NCI-H524 treated with DMSO at 0.1 percent for 48 hours (cell line): Measurements from ENCODE around the gene ARHGEF17.
"Not testable (repeated sequence)": the region's sequence is repeated elsewhere in the genome, so short reads cannot be mapped to it uniquely, and the experiment has no call there.

ENCODE experiments used
- DNase-seq: peaks from one replicate; lab custom pipeline; 2025; lab: John Stamatoyannopoulos, UW

The ARHGEF17 gene

DNA sequence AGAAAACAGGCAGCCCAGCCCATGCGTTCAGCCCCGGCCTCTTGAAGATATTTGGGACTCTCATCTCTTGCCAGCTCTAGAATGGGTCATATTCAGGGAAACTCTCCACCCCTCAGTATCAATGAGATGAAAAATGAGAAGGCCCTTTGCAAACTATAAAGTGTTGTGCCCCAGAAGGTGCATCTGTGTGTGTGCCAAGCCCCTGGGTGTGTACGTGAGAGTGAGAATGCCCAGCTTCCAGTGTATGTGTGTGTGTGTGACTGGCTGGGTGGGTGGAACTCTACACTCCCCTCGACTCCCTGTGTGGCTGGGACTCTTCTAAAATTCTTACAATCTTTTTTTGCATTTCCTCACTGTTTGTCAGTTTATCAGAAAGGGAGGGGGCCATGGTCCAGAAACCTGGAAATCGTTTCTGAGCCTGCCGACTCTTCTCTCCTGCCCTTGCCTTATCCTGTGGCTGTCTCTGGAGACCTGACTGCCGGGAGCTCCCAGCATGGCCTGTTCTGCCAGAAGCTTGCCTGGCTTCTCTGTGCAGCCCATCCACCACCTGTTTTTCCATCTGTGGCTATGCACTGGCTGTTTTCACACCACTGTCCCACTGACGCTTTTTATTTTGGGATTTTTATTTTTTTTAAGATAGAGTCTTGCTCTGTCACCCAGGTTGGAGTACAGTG lies 34.7 kb upstream of the ARHGEF17 start:
- no peak for DNase-seq

DNA sequence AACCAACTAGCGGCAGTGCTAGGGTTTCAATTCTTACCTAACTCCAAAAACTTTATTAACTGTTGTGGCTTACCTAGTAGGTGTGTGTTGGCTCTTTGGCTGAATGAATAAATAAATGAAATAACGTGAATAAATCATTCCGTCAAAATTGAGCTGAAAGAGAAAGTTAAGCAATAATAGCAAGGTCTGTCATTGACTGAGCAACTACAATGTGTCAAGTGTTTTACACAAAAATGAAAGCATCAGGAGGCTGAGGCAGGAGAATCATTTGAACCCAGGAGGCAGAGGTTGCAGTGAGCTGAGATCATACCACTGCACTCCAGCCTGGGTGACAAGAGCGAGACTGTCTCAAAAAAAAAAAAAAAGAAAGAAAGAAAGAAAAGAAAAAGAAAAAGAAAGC lies 33.9 kb upstream of the ARHGEF17 start:
- DNase-seq = not testable (repeated sequence)

DNA sequence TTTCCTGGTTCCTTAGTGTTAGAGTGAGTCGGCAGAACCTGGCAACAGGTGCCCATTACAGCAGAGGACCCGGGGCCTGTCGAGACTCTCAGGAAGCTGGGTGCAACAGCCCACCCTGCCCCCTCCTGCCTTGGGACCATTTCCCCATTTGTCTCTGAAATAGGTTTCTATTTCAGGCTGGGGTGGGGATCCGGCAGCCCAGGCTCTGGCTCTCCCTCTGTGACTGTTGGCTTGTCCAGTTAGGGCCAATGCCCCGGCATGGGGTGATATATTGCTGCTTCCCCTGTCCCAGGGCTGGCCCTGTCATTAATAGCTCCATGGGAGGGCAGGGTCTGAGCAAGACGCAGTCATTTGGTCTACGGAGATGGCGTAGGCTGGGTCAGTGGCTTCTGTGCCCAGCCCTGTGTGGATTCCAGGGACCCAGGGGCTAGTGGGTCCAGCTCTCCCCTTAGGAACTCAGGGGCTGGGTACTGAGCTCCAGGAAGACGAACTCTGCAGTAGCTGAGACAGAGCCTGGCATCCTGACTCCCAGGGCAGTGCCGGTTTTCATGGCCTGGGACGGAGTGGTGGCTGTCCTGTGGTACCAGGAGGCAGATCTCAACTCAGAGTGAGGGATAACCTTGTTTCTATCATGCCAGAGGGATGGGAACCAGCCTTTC lies 33.2 kb upstream of the ARHGEF17 start:
- no peak for DNase-seq

DNA sequence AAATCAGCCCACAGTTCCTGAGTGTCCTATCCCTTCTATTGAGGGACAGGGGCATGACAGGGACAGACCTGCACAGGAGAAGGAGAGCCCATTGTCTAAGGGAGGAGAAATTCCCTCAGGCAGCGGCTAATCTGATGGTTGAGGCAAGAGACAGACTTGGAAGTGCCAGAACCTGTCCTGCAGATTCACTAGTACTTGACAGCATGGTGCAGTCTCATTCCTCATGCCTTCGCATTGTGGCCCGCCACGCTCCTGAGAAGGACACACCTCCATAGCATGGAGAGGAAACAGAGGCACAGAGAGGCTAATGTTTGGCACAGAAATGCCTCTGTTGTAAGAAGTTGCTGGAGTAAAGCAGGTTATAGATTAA lies 32.7 kb upstream of the ARHGEF17 start:
- DNase-seq = no peak

DNA sequence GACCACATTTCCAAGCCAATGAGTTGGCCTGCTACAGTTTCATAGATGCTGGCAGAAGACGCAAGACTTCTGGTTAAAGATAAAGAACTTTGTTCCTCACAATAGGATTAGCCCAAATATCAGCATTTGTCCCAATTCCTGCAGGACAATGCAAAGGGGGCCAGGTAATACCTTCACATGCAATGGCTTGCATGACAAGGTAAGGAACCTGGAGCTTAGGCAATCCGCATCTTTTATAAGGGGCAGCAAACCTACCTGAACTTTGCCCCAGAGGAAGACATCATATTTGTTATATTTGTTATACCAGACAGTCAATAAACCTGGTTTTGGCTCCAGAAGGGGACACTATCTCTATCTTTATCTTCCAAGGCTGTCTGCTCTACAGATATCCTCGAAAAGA lies 30.6 kb upstream of the ARHGEF17 start:
- DNase-seq = no peak

DNA sequence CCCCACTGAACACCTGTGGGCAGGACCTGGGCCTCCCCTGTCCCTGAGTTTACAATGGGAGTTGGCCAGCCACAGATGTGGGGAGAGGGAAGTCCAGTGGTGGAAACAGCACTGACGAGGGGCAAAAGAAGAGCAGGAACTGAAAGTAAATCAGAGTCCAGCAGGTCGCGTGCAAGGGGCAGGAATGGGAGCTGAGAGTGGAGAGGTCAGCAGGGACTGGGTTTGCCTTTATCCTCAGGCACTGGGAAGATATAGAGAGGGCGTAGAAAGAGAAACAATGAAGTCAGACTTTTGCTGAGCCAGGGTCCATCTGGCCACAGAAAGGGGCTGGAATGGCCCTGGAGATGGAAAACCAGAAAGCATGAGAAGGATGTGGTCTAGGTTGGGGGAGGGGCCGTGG lies 27.4 kb upstream of the ARHGEF17 start:
- no peak for DNase-seq

DNA sequence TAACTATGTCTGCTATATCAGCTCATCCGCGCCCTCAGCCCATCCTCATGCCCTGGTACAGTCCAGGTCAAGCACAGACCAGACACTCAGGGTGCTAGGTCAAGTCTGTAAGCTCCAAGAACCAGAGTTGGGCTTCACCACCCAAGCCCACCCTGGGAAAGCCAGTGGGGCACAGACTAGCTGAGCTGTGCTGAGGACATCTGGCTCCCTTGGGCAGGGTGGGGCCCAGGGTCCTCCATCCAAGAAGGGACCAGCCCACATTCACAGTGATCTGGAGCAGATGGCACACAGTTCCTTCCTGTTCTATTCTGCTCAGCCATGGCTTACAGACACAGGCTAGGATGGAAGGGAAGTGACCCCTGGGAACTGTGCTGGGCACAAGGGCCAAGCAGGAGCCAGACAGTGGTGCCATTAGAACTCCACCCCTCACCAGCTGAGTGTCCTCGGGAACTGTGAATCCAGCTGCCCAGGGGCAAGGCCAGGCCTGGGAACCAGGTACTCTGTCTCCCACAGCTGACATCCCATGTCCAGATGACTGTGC lies 26.8 kb upstream of the ARHGEF17 start:
- no peak for DNase-seq

DNA sequence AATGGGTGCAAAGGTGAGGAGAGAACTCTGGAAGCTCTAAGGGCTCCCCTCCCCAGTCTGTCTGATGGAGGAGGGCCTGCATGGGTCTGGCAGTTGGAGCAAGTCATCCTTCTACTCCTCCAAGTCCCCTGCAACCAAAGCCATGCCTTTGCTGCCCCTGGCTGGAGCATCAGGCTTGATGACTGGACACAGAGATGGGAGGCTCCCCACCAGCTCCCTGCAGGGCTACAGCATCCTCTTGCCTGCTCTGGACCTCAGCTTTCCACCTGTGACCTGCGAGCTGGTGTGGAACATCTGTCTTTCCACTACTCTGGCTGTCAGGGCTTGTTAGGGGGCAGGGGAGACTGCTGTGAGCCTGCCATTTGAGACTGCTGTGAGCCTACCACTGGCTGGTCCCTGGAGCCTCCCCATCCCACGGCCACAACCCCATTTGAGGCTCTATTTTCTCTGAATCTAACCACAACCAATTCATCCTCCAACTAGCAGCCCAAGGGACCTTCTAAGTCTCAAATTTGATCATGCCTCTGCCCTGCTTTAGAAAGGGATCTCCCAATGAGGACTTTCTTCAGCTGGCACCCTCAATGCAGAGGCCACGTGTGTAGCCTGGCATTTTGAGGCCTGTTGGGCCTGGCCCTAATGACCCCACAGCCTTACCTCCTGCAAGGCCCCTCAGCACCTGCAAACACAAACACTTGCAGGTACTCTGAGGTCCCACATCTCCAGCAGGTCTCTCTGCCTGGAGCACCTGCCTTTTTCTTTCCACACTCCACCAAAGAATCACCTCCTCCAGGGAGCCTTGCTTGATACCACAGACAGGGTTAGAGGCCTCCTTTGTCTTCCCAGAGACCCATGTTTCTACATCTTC lies 26.0 kb upstream of the ARHGEF17 start:
- no peak for DNase-seq

DNA sequence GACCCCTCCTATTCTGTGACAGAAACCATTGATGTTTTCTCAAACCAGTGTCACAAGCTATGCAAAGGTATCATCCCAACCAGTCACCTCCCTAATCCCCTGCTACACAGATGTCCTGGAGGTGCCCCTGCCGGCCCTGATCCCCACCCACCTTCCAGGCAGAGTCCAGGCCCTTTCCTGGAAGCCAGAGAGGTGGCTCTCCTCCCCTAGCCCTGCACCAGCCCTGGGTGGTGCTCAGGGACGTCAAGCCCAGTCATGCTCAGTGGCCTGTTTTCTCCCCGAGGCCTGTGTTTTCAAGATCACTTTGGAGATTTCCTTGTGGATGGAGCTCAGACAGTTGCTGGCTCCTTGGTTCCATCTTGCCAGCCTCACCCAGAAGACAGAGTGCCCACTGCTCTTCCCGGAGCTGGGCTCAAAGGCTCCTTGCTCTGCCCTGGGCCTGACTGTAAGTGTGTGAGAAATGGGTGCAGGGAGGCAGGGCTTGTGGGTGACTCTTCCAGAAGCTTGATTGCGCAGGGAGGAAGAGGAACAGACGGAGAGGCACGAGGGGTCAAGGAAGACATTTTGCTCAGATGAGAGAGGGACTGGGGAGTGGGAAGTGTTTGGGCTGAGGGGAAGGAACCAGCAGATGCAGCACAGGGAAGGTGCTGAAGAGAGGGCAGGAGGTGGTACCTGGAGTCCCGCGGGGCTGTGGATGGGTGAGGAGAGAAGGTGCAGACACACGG lies 24.6 kb upstream of the ARHGEF17 start:
- no peak for DNase-seq

DNA sequence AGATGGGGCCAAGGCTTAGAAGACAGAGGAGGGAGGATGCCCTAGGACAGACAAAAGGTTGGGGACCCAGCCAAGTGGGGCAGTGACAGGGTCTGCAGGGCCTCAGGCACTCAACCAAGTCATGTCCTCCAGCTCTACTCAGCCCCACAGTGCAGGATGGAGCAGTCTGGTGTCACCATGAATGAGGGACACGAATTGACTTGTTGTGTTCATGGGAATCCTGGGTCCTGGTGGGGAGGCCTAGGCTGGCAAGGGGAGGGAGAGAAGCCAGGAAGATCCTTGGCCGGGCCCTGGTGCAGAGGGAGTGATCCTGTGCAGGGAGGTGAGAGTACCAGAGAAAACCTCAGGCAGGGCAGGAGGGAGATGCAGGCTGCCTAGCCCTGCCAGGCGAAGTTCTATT lies 24.0 kb upstream of the ARHGEF17 start:
- no peak for DNase-seq

DNA sequence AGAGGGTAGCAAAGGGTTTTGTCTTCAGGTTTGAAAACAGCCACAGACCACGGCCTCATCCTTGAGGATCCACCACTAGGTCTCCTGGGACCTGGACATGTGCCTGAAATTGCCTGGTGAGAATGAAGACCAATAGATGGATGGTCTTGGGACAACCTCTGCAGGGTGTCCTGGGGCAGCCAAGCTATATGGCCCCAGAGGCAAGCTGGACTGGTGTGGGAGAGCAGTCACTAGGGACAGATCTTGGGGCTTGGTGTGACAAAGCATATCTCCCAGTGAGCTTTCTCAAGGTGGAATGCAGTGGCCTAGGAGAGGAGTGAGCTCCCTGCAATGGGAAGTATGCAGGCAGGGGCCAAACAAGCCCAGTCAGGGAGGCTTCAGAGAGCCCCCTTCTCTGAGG lies 22.4 kb upstream of the ARHGEF17 start:
- no peak for DNase-seq

DNA sequence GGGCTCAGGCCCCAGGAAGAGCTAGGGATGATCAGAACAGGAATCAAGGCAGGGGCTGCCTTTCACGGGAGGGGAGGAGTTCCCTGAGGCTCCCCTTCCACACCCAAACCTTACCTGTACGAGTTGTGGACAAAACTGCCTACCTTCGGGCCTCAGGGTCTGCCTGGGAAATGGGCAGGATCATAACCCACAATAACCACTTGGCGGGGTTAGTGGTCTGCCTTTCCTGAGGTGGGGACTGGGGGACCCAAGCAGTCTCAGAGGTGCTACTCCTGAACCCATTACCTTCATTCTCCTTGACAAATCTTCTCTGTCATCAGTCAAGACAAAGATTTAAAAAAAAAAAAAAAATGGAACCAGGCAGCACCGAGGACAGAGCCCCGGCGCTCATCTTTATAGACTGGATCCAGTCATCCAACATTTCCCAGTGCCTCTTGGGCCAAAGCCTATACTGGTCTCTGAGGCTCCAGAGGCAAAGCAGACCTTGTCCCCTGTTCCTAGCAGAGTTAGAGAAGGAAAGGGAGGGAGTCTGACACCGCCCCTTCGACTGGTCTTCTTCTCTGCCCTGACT lies 21.8 kb upstream of the ARHGEF17 start:
- DNase-seq = no peak

DNA sequence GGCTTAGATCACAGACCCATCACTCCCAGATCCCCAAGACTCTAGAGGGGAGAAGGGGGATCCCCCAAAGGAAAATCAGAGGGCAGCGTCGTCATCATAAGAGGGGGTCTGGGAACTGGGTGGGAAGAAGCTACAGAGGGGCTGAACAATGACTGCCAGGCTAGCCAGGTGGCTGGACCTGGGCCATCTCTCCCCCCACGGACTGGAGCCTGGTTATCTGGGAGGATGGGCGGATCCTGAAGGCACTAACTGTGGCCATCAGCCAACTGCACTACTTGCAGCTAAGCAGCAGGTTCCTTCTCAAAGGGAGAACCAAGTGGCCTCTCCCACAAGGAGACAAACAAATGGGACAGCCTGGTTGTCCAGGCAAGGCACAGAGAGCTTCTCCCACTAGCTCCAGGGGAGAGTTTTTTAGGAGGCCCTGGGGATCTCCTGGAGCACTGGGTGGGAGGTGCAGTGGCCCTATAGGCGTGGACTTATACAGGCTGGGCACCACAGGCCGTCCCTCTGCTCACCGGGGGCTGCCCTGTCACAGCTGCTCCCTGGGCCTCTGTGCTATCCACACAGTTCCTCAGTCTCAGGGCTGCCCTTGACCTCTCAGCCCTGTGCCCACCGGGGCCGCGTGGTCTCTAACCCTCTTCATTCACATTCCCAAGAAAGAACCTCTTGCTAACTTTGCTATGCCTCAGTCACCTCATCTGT lies 20.5 kb upstream of the ARHGEF17 start:
- no peak for DNase-seq

DNA sequence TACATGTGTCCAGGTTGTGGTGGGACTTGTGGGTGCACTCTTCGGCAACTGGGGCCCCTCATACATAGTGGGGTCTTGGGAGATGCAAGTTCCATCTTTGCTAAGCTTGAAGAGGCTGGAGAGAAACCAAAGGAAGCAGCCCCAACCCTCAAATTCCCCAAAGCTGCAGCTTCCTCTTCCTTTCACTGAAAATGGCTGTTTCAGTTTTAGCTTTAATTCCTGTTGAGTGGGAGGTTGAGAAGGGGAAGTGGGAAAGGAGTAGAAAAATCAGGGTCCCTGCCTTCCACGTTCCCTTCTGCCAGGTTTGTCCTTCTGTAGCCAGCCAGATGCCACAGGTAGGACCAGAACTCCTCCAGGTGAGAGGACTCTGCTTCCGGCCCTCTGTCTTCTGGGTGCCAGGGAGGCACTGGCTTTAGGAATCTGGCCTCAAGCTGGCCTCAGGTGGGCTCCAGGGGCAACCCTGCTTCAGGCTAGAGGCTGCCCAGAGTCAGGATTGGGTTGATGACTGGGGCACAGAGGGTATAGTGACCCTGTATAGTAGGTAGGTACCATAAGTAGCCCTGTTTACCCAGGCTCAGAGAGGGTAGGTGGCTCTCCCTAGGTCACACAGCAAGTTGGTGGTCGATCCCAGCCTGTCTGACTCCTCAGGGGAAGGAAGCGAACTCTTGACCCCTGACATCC lies 19.7 kb upstream of the ARHGEF17 start:
- DNase-seq = no peak

DNA sequence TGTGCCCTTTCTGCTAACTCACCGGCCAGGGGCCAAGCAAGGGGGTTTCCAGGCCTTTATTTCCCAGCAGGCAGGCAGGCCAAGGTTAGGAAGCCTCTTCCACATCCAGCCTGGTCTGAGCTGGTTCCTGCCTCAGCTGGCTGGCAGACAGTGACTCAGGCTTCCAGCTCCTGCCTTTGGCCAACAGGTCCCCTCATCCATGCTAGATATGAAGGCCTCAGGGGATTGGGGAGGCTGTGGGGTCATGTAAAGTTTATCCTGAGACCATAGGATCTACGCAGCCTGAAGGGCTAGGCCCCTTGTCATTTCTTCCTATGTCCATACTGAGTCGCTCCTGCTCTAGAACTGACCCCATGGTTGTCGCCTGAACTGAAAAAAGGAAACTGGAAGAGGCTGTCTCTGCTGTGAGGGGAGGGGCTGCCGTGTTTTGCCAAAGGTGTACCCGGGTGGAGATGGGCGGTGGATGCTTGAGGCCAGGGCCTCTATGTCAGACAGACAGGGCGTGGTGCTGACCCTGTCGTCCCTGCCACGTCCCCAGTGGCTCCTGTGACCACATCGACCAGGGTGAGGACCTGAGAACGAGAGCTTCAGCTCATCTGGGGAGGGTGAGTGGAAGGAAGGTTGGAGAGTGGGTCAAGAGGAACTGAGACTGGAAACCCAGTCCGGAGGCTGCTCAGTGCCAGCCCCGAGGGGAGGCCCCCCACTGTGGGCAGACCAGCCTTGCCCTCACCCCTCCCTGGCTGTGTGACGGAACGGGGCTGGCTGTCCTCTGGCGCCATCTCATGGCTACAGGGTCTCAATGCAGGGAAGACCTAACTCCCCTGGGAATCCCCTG lies 19.0 kb upstream of the ARHGEF17 start:
- no peak for DNase-seq

DNA sequence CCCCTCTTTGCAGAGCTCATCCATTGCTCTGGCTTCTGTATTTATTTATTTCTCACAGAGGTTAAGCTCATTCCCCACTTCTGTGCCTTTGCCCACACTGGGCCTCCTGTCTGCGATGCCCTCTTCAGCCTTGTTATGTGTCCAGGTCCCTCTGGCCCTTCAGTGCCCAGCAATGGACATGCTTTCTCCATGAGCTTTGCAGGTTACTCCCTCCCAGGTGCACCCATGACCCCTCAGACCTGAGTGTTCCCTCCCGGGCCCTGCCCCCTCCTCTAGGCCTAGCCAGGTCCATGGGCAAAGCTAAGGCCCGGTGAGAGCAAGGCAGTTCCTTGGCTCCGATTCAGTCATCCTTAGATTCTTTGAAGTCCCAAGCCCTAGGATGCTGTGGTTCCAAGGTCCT lies 17.5 kb upstream of the ARHGEF17 start:
- DNase-seq = no peak

DNA sequence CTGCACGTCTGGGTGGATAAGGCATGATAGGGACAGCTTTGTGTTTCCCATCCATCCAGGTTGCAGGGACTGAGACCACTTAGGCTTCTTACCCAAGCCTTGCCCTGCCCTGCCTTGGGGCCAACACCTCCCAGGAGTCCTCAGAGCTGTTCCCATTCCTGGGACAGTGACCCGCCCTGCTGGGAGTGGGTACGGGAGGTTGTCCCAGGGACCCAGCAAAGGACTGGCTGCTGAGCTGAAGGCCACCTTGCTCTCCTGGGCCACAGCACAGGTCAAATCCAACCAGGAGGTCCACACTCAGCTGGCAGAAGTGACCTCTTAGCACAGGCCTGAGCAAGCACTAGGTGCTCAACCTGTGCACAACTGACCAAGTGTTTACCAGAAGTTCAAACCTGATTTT lies 16.9 kb upstream of the ARHGEF17 start:
- DNase-seq = no peak

DNA sequence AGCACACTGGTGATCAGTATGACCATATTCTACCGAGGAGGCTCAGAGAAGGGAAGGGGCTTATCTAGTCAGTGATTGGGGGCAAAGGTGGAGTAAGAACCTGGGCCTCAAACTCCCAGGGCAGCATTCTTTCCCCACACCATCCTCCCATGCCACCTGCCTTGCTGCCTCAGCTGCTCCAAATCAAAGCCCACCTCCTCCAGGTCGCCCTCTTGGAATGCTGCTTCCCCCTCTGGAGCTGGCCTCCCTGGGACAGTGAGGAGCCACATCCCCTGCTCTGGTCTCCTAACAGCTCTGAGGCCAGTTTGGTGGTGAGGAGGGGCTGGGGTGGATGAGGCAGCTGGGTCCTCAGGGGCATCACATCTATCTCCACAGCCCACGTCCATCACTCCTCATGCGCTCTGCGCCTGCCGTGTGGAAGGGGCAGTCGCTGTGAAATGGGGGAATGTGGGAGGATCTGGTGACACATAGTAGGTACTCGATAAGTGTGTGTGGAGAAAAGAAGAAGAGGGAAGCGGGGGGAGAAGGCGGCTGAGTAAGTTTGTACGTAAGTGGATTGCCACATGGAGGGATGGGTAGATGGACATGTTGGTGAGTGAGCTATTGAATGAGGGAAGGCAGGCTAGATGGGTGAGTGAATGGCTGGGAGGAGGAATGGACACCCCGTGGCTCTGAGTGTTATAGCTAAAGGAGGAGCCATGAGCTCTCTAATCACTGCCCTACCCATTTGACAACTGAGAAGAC lies 16.1 kb upstream of the ARHGEF17 start:
- DNase-seq = no peak

DNA sequence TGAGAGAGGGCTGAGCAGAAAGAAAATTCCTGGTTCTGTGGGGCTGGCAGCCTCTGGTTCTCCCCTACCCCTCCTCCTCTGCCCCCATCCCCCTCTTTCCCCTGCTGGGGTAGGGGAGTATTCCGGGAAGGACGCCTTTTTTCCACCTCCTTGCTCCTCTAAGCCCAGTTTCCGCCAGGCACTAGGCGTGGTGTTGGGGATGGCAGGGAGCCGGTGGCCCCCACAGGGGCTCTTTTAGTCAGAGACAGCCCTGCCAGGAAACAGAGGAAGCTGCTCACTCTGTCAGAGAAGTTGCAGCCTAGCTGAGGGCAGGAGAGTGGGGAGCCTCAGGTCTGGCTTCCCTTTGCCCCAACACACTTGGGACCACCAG lies 15.6 kb upstream of the ARHGEF17 start:
- no peak for DNase-seq
